ENCODE results near the gene CDH13. TPM values are rescaled to one million over a fixed set of nuclear protein-coding genes. Genes with fewer than 3 reads are reported as not detected.

The CDH13 gene
- total and polyA plus RNA-seq, 9 of the 15 experiments (the other 6 are each of a cell fraction or from before 2014, with no cell fraction given) = 0.03 TPM; not detected in 8

DNA sequence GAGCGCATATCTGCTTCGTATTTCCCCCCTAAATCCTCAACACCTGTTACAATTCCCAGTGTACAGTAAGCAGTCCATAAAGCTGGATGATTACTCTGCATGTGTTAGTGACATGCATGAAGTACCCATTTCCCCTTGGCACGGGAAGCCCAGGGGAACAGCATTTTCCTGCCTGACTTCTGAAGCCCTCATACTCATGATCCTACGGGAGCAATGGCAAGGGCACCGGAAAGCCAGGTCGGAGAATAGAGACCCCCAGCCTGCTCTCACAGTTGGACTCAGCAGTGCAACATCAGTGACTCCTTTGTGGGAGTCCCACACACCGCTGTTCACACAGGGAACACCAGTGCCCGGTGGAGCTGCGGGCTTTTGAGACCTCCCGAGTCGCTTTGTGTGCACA lies 336.9 kb downstream of the CDH13 start:
- no peaks in the 10 kb centered on the region for H3K36me3 ChIP-seq (ENCODE audit: control insufficient read depth, insufficient read depth, low read length)
- H3K79me2 ChIP-seq (ENCODE audit: control insufficient read depth, insufficient read depth, low read length) = no peaks in the 10 kb centered on the region
- no peak overlapping the region for H2AFZ ChIP-seq (ENCODE audit: low read depth, low read length)
- POLR2A ChIA-PET = interaction anchor here (0.6 to 0.7 kb wide), 2 partner anchors 12 to 77 kb away, joined by 3 read pairs; no protein-coding TSS in a partner anchor
- CTCF ChIA-PET (ENCODE audit: low intra/inter-chr PET ratio) = no interaction called here
- no peak overlapping the region for H3K9ac ChIP-seq (ENCODE audit: insufficient read depth in 1 of 2, low read depth in 2 of 2, low read length in 2 of 2)
- under 1% methylated on average over 11 of the region's 11 CpGs for WGBS (ENCODE audit: insufficient coverage, low coverage, missing lambda C conversion rate)
- no peaks in the 10 kb centered on the region for H3K9me3 ChIP-seq (replicated peaks; ENCODE audit: control insufficient read depth, insufficient read depth, low read depth, low read length)
- H3K4me1 ChIP-seq (replicated peaks in 1 of 2; ENCODE audit: control insufficient read depth in 2 of 2, insufficient read depth in 2 of 2, low read length in 2 of 2) = no peaks in the 10 kb centered on the region
- no peaks in the 10 kb centered on the region for H4K20me1 ChIP-seq (replicated peaks; ENCODE audit: control insufficient read depth, insufficient read depth, low read length)
- BruUV-seq (replicated peaks) = no TSS peak
- DNase-seq (ENCODE audit: extremely low read depth in 1 of 4, low spot score in 3 of 4) (no peak), FAIRE-seq (no peak), ATAC-seq (no peak)
- TF ChIP-seq HNRNPL (IDR thresholded peaks at IDR 0.05; ENCODE audit: low read depth, low read length) (no peak), SIRT6 (IDR thresholded peaks at IDR 0.05; ENCODE audit: low read depth, low read length) (no peak), RBM17 (IDR thresholded peaks at IDR 0.05; ENCODE audit: borderline replicate concordance, low read depth, low read length) (no peak), ATF1 (CRISPR knock-in tag; IDR thresholded peaks at IDR 0.05) (no peak), ATF1 (tag; IDR thresholded peaks at IDR 0.05) (no peak), DMBX1 (CRISPR knock-in tag; IDR thresholded peaks at IDR 0.05; ENCODE audit: borderline replicate concordance) (no peak), ZNF780A (CRISPR knock-in tag; IDR thresholded peaks at IDR 0.05) (no peak)
- TF ChIP-seq, protein P1, sequence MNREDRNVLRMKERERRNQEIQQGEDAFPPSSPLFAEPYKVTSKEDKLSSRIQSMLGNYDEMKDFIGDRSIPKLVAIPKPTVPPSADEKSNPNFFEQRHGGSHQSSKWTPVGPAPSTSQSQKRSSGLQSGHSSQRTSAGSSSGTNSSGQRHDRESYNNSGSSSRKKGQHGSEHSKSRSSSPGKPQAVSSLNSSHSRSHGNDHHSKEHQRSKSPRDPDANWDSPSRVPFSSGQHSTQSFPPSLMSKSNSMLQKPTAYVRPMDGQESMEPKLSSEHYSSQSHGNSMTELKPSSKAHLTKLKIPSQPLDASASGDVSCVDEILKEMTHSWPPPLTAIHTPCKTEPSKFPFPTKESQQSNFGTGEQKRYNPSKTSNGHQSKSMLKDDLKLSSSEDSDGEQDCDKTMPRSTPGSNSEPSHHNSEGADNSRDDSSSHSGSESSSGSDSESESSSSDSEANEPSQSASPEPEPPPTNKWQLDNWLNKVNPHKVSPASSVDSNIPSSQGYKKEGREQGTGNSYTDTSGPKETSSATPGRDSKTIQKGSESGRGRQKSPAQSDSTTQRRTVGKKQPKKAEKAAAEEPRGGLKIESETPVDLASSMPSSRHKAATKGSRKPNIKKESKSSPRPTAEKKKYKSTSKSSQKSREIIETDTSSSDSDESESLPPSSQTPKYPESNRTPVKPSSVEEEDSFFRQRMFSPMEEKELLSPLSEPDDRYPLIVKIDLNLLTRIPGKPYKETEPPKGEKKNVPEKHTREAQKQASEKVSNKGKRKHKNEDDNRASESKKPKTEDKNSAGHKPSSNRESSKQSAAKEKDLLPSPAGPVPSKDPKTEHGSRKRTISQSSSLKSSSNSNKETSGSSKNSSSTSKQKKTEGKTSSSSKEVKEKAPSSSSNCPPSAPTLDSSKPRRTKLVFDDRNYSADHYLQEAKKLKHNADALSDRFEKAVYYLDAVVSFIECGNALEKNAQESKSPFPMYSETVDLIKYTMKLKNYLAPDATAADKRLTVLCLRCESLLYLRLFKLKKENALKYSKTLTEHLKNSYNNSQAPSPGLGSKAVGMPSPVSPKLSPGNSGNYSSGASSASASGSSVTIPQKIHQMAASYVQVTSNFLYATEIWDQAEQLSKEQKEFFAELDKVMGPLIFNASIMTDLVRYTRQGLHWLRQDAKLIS (CRISPR knock-in tag; IDR thresholded peaks at IDR 0.05) = no peak
- TF ChIP-seq, protein P2, sequence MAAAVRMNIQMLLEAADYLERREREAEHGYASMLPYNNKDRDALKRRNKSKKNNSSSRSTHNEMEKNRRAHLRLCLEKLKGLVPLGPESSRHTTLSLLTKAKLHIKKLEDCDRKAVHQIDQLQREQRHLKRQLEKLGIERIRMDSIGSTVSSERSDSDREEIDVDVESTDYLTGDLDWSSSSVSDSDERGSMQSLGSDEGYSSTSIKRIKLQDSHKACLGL (CRISPR knock-in tag; IDR thresholded peaks at IDR 0.05; ENCODE audit: borderline replicate concordance, poor library complexity, severe bottlenecking) = no peak
- intact Hi-C loops (cut with micrococcal nuclease) = no loop called here
- H3K4me2 ChIP-seq (ENCODE audit: insufficient read depth, low read length) = no peak overlapping the region
- no peak overlapping the region for H3K27ac ChIP-seq (ENCODE audit: extremely low read depth, low read depth, low read length)
- H3K27me3 ChIP-seq (ENCODE audit: control insufficient read depth in 2 of 2, insufficient read depth in 2 of 2, low read length in 2 of 2) = no peaks in the 10 kb centered on the region
- H3K4me3 ChIP-seq = no peak overlapping the region
- in situ Hi-C loops (cut with MboI) = no loop called here
- no peaks in the 10 kb centered on the region for H3K9me1 ChIP-seq (ENCODE audit: control insufficient read depth, insufficient read depth, low read length)

Data from K562 (cell line).